Kidney (tissue), 14 donors: ENCODE results near the gene SMOC1. TPM values are rescaled to one million over a fixed set of nuclear protein-coding genes. Genes with fewer than 3 reads are reported as not detected.

Source experiments
- DNase-seq, 5 donors: peaks; one replicate each; pipeline ENCODE4 v3.0.0-alpha.2; 2013 to 2020
- FAIRE-seq: peaks from 2 replicates; lab custom pipeline; 2012; peaks lifted over from hg19 to GRCh38; lab: Jason Lieb, UNC
- H3K27ac ChIP-seq, 2 donors: one replicate each; pipeline ENCODE4 v1.7.0; 2013; ENCODE audit warnings: low read depth in 2 of 2, low read length in 2 of 2, inconsistent platforms in 1 of 2
- H3K27me3 ChIP-seq: one replicate; pipeline ENCODE4 v1.7.1; 2013; ENCODE audit warnings: low read length, inconsistent platforms; ENCODE audit not compliant: control insufficient read depth, insufficient read depth
- H3K36me3 ChIP-seq, 3 donors: one replicate each; pipeline versions ENCODE4 v1.7.0 to v1.7.1; 2013; ENCODE audit warnings: low read length in 3 of 3, control low read depth in 1 of 3, inconsistent platforms in 1 of 3; ENCODE audit not compliant: insufficient read depth in 3 of 3, control insufficient read depth in 2 of 3
- H3K4me1 ChIP-seq, 3 donors: one replicate each; pipeline versions ENCODE4 v1.7.0 to v1.7.1; 2013; ENCODE audit warnings: low read length in 3 of 3, inconsistent platforms in 1 of 3, low read depth in 1 of 3; ENCODE audit not compliant: control insufficient read depth in 2 of 3, insufficient read depth in 2 of 3
- H3K4me3 ChIP-seq, 3 donors: one replicate each; pipeline versions ENCODE4 v1.7.0 to v1.8.1; 2013; ENCODE audit warnings: low read length in 3 of 3, control low read depth in 1 of 3, inconsistent platforms in 1 of 3
- H3K9ac ChIP-seq, 3 donors: one replicate each; pipeline versions ENCODE4 v1.7.0 to v1.7.1; 2013; ENCODE audit warnings: low read length in 3 of 3, control low read depth in 1 of 3, inconsistent platforms in 1 of 3
- H3K9me3 ChIP-seq, 3 donors: one replicate each; pipeline versions ENCODE4 v1.7.0 to v1.7.1; 2013; ENCODE audit warnings: low read length in 3 of 3, control low read depth in 1 of 3, inconsistent platforms in 1 of 3; ENCODE audit not compliant: control insufficient read depth in 2 of 3, insufficient read depth in 1 of 3
- intact Hi-C: fragments of 100-400 bp; cut with DNase I; formaldehyde crosslinking; loops from one replicate; pipeline ENCODE4 v1.11.1; 2022
- polyA plus RNA-seq: library from polyadenylated mRNA; stranded (reverse); fragments of 350-450 nt; fragmentation: Illumina TruSeq; extraction: RNeasy Lipid Tissue Mini Kit (QIAGEN cat#74804); gene quantifications from one replicate; pipeline ENCODE4 v1.2.3, GENCODE V29; 2014; ENCODE audit warnings: low read depth, low replicate concordance; ENCODE audit not compliant: insufficient read depth
- total RNA-seq: library from RNA; stranded (reverse); fragmentation: NEBNext Ultra II Directional; extraction: Animal tissue kit (Norgen Biotek cat#: 25700); gene quantifications from one replicate; pipeline ENCODE4 v1.2.1, GENCODE V29; 2021
- TF ChIP-seq, protein P1 (sequence below): IDR thresholded peaks from 3 replicates; pipeline ENCODE4 v1.5.1; 2012; ENCODE audit warnings: mild to moderate bottlenecking, moderate library complexity, borderline replicate concordance; ENCODE audit not compliant: insufficient read depth; ENCODE audit errors: extremely low read depth
- donor health status: control.
- donor health status: control.
- donor health status: control.
- donor health status: control.
- donor health status: control.
- donor health status: DM: yes; HTN: yes; CAD: no.
- donor health status: Normal renal cell carcinoma (clear cell type).

The SMOC1 gene
- total and polyA plus RNA-seq, 2 donors from 2014 or later: 1.2 to 2.8 TPM

DNA sequence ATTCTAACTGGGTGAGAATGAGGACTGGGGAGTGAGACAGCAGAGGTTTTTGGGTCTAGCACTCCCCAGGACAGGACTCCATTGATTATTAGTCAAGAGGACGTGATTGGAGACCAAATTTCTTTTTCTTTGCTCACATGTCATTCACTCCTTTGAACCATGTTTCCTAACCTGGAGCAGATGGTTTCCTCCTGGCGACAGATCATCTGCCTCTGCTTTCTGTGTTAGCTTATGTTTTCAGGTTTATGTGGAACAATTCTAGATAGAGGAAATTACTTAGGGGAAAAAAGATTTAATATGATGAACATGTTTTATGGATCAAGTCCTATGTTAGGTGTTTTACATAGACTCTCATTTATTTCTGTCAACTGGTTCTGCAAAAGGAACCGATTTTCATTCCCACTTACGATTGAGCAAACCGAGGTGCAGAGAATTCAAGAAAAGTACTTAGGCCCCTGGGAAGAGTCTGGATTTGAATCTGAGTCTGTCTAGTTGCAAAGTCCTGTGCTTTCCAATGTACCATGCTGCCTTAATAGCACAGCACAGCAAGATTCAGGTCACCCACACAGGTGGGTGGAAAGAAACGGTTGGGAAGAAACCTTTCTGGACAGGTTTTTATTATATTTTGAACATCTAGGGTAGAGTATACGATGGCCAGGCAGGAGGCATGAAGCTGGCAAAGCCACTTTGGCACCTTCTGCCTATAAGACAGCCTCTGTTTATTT is 30.8 kb downstream of the SMOC1 start:
- H3K36me3 ChIP-seq: no peaks in the 10 kb centered on the region
- intact Hi-C loops: no loop called here

DNA sequence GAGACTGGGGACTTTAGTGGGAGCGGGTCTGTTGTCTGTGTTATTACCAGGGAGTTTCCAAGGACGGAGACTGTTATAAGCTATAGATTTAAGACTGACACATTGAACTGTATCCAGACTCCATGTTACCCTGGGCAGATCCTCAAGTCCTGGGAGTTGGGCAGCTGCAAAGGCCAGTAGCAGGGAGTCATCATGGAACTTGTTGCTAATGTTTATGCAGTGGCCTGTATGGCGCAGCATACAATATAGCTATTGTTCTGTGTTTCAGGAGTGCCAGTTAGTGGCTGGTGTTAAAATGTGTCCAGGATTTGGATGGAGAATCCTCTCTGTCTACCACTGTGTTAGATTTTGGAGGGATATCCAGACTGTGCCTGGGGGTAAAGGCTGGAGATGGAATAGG is 31.7 kb downstream of the SMOC1 start:
- Histone ChIP-seq H3K9ac (no peak overlapping the region), H3K9me3 (no peaks in the 10 kb centered on the region), H3K36me3 (no peaks in the 10 kb centered on the region), H3K4me3 (no peak overlapping the region), H3K4me1 (no peaks in the 10 kb centered on the region), H3K27ac (no peak overlapping the region), H3K27me3 (no peaks in the 10 kb centered on the region)
- intact Hi-C loops: no loop called here
- no peak for DNase-seq
- TF ChIP-seq, protein P1, sequence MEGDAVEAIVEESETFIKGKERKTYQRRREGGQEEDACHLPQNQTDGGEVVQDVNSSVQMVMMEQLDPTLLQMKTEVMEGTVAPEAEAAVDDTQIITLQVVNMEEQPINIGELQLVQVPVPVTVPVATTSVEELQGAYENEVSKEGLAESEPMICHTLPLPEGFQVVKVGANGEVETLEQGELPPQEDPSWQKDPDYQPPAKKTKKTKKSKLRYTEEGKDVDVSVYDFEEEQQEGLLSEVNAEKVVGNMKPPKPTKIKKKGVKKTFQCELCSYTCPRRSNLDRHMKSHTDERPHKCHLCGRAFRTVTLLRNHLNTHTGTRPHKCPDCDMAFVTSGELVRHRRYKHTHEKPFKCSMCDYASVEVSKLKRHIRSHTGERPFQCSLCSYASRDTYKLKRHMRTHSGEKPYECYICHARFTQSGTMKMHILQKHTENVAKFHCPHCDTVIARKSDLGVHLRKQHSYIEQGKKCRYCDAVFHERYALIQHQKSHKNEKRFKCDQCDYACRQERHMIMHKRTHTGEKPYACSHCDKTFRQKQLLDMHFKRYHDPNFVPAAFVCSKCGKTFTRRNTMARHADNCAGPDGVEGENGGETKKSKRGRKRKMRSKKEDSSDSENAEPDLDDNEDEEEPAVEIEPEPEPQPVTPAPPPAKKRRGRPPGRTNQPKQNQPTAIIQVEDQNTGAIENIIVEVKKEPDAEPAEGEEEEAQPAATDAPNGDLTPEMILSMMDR: no peak
- FAIRE-seq: no peak

More for the DNA sequence above, 30.8 kb downstream of the SMOC1 start:
- DNase-seq: no peak
- Histone ChIP-seq H3K4me1 (no peaks in the 10 kb centered on the region), H3K27ac (no peak overlapping the region), H3K9ac (no peak overlapping the region), H3K4me3 (no peak overlapping the region), H3K27me3 (no peaks in the 10 kb centered on the region), H3K9me3 (no peaks in the 10 kb centered on the region)
- TF ChIP-seq, protein P1: no peak
- FAIRE-seq: no peak

DNA sequence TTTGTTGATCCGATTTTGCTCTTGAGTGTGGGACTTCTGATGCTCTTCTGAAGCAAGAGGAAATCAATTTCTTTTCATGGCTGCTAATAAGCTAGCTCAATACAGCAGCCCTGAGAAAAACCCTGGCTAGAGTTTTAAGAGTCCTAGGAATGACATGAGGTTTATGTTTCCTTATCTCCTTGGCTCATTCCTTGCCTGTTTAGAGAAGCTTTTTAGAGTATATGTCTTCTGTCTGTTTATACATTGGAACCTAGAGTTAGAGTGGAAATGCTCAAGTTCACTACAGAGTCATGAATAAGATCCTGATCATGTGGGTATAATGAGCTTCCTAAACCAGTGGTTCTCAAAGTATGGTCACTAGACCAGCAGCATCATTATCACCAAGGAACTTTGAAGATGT is 34.5 kb downstream of the SMOC1 start:
- H3K4me3 ChIP-seq: no peak overlapping the region
- DNase-seq (no peak), FAIRE-seq (no peak)
- TF ChIP-seq, protein P1: no peak
- H3K27ac ChIP-seq: no peak overlapping the region
- H3K36me3 ChIP-seq: no peaks in the 10 kb centered on the region
- no peaks in the 10 kb centered on the region for H3K4me1 ChIP-seq
- H3K27me3 ChIP-seq: no peaks in the 10 kb centered on the region
- intact Hi-C loops: no loop called here
- no peaks in the 10 kb centered on the region for H3K9me3 ChIP-seq
- no peak overlapping the region for H3K9ac ChIP-seq
